GM23248 (cell line): ENCODE results near the gene NOXO1. TPM values are rescaled to one million over a fixed set of nuclear protein-coding genes. Genes with fewer than 3 reads are reported as not detected.
"Not testable (repeated sequence)": the region's sequence is repeated elsewhere in the genome, so short reads cannot be mapped to it uniquely, and the experiment has no call there.

ENCODE experiments used
- DNase-seq: peaks from one replicate; pipeline ENCODE4 v3.0.0-alpha.2; 2015
- H2AFZ ChIP-seq: fragments of 200-600 bp; sonication (generic); 2 replicates; pipeline ENCODE4 v1.6.1; 2016; ENCODE audit warnings: antibody characterized with exemption
- H3F3A ChIP-seq: fragments of 200-600 bp; sonication (generic); 2 replicates; pipeline ENCODE4 v1.6.1; 2016; ENCODE audit warnings: mild to moderate bottlenecking, antibody characterized with exemption, mixed run types; ENCODE audit not compliant: insufficient read depth
- H3K27ac ChIP-seq: fragments of 200-600 bp; sonication (generic); 2 replicates; pipeline ENCODE4 v1.5.1; 2016; ENCODE audit warnings: mild to moderate bottlenecking
- H3K27me3 ChIP-seq: fragments of 200-600 bp; sonication (generic); replicated peaks from 2 replicates; pipeline ENCODE4 v1.6.1; 2016; ENCODE audit warnings: mild to moderate bottlenecking; ENCODE audit not compliant: insufficient read depth
- H3K36me3 ChIP-seq: fragments of 200-600 bp; sonication (generic); 2 replicates; pipeline ENCODE4 v1.6.1; 2016; ENCODE audit warnings: low read depth, mild to moderate bottlenecking
- H3K4me1 ChIP-seq: fragments of 200-600 bp; sonication (generic); 2 replicates; pipeline ENCODE4 v1.6.1; 2016; ENCODE audit warnings: mild to moderate bottlenecking; ENCODE audit not compliant: insufficient read depth
- H3K4me2 ChIP-seq: fragments of 200-600 bp; sonication (generic); one replicate; pipeline ENCODE4 v1.6.1; 2016; ENCODE audit warnings: mild to moderate bottlenecking; ENCODE audit not compliant: unreplicated experiment
- H3K4me3 ChIP-seq: fragments of 200-600 bp; sonication (generic); 2 replicates; pipeline ENCODE4 v1.5.1; 2016; ENCODE audit warnings: mild to moderate bottlenecking
- H3K79me2 ChIP-seq: fragments of 200-600 bp; sonication (generic); 2 replicates; pipeline ENCODE4 v1.6.1; 2016; ENCODE audit warnings: mild to moderate bottlenecking; ENCODE audit not compliant: insufficient read depth
- H3K9ac ChIP-seq: fragments of 200-600 bp; sonication (generic); 2 replicates; pipeline ENCODE4 v1.6.1; 2016; ENCODE audit warnings: mild to moderate bottlenecking
- H3K9me2 ChIP-seq: fragments of 200-600 bp; sonication (generic); 2 replicates; pipeline ENCODE4 v1.6.1; 2016; ENCODE audit warnings: mixed run types, mild to moderate bottlenecking, moderate library complexity; ENCODE audit not compliant: insufficient read depth
- H3K9me3 ChIP-seq: fragments of 200-600 bp; sonication (generic); one replicate; pipeline ENCODE4 v1.6.1; 2017; ENCODE audit warnings: low read depth
- H4K20me1 ChIP-seq: fragments of 200-600 bp; sonication (generic); 2 replicates; pipeline ENCODE4 v1.6.0; 2016; ENCODE audit not compliant: insufficient read depth
- EZH2 ChIP-seq: fragments of 200-600 bp; sonication (generic); IDR thresholded peaks from 2 replicates; pipeline ENCODE4 v1.6.1; 2018; ENCODE audit warnings: antibody characterized with exemption, mild to moderate bottlenecking; ENCODE audit not compliant: insufficient read depth, poor library complexity, severe bottlenecking
- EZH2phosphoT487 ChIP-seq: fragments of 200-600 bp; sonication (generic); IDR thresholded peaks from 2 replicates; pipeline ENCODE4 v1.6.1; 2018; ENCODE audit warnings: antibody characterized with exemption, moderate library complexity, mild to moderate bottlenecking, low read depth; ENCODE audit not compliant: insufficient read depth
- WGBS, 2 experiments: methylation state at CpG; one replicate each; pipeline ENCODE4 v1.1.6; 2015 to 2017; ENCODE audit warnings: low lambda C conversion rate in 2 of 2, low coverage in 1 of 2; ENCODE audit errors: missing lambda C conversion rate in 2 of 2; 5-methylcytosine and 5-hydroxymethylcytosine counted together
- in situ Hi-C: fragments of 300-500 bp; cut with MboI; formaldehyde crosslinking; loops from 2 replicates; pipeline ENCODE4 v1.15.0; 2020
- polyA plus RNA-seq: library from polyadenylated mRNA; unstranded; fragments of >200 nt; fragmentation: Nextera tagmentation; extraction: Ambion mirVana; gene quantifications from 2 replicates; pipeline ENCODE4 v1.2.1, GENCODE V29; 2016
- total RNA-seq: library from RNA; depleted of rRNA; stranded (reverse); fragments of >200 nt; shearing (Covaris generic); gene quantifications from 2 replicates; pipeline ENCODE4 v1.2.3, GENCODE V29; 2014

Gene NOXO1
- total and polyA plus RNA-seq, 2 experiments from 2014 or later, result 0.23 TPM; not detected in 1

GRCh38 chr16:2015117-2015946 is 34.1 kb upstream of the NOXO1 start:
- Histone ChIP-seq H3K27me3 (no peaks in the 10 kb centered on the region), H3K36me3 (no peaks in the 10 kb centered on the region), H3F3A (no peaks in the 10 kb centered on the region), H3K9ac (no peak overlapping the region), H4K20me1 (no peaks in the 10 kb centered on the region), H3K79me2 (peaks cover 7% of the 10 kb centered on the region), H3K27ac (no peak overlapping the region), H3K9me3 (no peaks in the 10 kb centered on the region), H3K9me2 (no peaks in the 10 kb centered on the region), H3K4me3 (no peak overlapping the region), H3K4me2 (no peak overlapping the region), H3K4me1 (peaks cover 5% of the 10 kb centered on the region; the same call in 1 of the 2 replicates), H2AFZ (no peak overlapping the region)
- WGBS, 2 experiments, result 87 to 89% methylated on average over 24 of the region's 24 CpGs
- DNase-seq, result no peak
- in situ Hi-C loops, result no loop called here
- TF ChIP-seq EZH2phosphoT487 (no peak), EZH2 (no peak)

- H3K27ac ChIP-seq, result no peak overlapping the region
- peaks cover 22% of the 10 kb centered on the region for H3K79me2 ChIP-seq
- 90 to 94% methylated on average over 15 of the region's 15 CpGs for whole genome bisulfite sequencing, 2 experiments
- H3K9me2 ChIP-seq, result no peaks in the 10 kb centered on the region
- H3K36me3 ChIP-seq, result no peaks in the 10 kb centered on the region
- no peak overlapping the region for H3K4me3 ChIP-seq
- H3K9me3 ChIP-seq, result no peaks in the 10 kb centered on the region
- peaks cover 3% of the 10 kb centered on the region for H3F3A ChIP-seq
- in situ Hi-C loops, result no loop called here
- H3K9ac ChIP-seq, result no peak overlapping the region
- TF ChIP-seq EZH2 (no peak), EZH2phosphoT487 (no peak)
- no peak overlapping the region for H3K4me2 ChIP-seq
- no peak overlapping the region for H2AFZ ChIP-seq
- no peaks in the 10 kb centered on the region for H4K20me1 ChIP-seq
- H3K27me3 ChIP-seq, result no peaks in the 10 kb centered on the region
- no peak for DNase-seq
- H3K4me1 ChIP-seq, result peaks cover 8% of the 10 kb centered on the region; the same call in 1 of the 2 replicates
These were observed 32.3 kb upstream of the NOXO1 start for GRCh38 chr16:2013527-2013926.

- H3K9me2 ChIP-seq, H3K4me2 ChIP-seq, H3K4me3 ChIP-seq, H4K20me1 ChIP-seq, H3K9ac ChIP-seq, H2AFZ ChIP-seq, H3K27ac ChIP-seq, in situ Hi-C loops, H3K36me3 ChIP-seq, DNase-seq, H3K9me3 ChIP-seq, H3K27me3 ChIP-seq: not testable (repeated sequence)
- Histone ChIP-seq H3K79me2 (peaks cover 40% of the 10 kb centered on the region), H3K4me1 (peaks cover 18% of the 10 kb centered on the region), H3F3A (peaks cover 17% of the 10 kb centered on the region)
- WGBS, 2 experiments, result 90 to 92% methylated on average over 9 of the region's 9 CpGs
These were observed 30.5 kb upstream of the NOXO1 start for GRCh38 chr16:2011726-2012125.

- Histone ChIP-seq H3K9me2 (no peaks in the 10 kb centered on the region), H3F3A (peaks cover 17% of the 10 kb centered on the region), H3K27ac (peak within 1 kb of the TSS; percentile 93), H2AFZ (peak within 1 kb of the TSS; percentile 66), H3K4me2 (peak within 1 kb of the TSS; percentile 97), H3K36me3 (no peaks in the 10 kb centered on the region), H3K9ac (peak within 1 kb of the TSS; percentile 91), H3K27me3 (no peaks in the 10 kb centered on the region), H3K9me3 (no peaks in the 10 kb centered on the region), H4K20me1 (peaks cover 6% of the 10 kb centered on the region; the same call in 1 of the 2 replicates), H3K4me3 (peak within 1 kb of the TSS; percentile 85), H3K79me2 (peaks cover 58% of the 10 kb centered on the region), H3K4me1 (peaks cover 18% of the 10 kb centered on the region)
- DNase-seq, result peak; percentile 95
- in situ Hi-C loops, result no loop called here
- WGBS, 2 experiments, result 1 to 2% methylated on average over 41 to 46 of the region's 52 CpGs
- TF ChIP-seq EZH2phosphoT487 (no peak), EZH2 (no peak)
These were observed 28.7 kb upstream of the NOXO1 start, which contains the start of gene ZNF598 for GRCh38 chr16:2009791-2010510. Gene ZNF598 (minus strand): TSS chr16:2009821.
